ENCODE data around the gene HS1BP3. TPM values are rescaled to one million over a fixed set of nuclear protein-coding genes. Genes with fewer than 3 reads are reported as not detected.

The HS1BP3 gene
- total RNA-seq, 1 donor = 23.0 TPM

DNA sequence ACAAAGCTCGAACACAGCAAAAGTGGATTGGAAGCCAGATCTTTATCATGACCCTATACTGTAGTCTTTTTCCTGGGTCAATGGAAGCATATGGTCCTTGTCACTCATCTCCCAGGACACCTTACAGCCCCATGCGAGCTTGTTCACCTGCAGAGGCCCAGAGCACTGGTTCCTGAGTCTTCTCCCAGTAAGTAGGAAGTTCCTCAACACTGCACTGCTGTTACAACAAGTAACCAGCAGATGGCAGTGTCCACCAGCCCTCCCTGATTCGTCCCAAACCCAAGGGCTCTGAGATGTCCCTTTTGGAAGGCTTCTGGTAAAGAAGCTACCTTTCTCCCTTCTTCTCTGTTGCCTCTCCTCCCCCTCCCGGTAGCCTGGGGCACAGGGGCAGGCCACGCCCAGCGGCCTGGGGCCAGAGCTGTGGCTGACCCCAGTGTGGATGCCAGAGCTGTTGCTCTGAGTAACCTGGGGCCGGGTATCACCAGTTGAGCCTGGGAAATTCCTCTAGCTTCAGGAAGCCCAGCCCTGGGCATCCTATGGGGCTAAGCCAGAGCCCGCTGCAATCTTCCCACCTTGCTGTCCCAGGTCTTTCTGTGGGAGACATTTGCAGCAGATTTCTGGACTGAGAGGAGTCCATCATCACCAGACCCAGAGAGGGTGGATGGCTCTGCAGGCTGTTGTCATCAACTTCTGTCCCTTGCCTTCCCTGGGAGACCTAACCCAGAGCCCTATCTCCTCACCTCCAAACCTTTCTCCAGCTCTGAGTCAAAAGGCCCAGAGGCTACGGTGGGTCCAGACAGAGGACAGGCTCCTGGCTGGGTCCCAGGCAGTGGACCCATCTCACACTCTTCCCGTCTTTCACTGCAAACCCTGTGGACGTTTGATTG is 10.8 kb upstream of the HS1BP3 start:
- no peak overlapping the region for H3K4me3 ChIP-seq (ENCODE audit: low read depth, low read length)
- DNase-seq (ENCODE audit: low read depth) = peak; percentile 85
- TF ChIP-seq, protein P1, sequence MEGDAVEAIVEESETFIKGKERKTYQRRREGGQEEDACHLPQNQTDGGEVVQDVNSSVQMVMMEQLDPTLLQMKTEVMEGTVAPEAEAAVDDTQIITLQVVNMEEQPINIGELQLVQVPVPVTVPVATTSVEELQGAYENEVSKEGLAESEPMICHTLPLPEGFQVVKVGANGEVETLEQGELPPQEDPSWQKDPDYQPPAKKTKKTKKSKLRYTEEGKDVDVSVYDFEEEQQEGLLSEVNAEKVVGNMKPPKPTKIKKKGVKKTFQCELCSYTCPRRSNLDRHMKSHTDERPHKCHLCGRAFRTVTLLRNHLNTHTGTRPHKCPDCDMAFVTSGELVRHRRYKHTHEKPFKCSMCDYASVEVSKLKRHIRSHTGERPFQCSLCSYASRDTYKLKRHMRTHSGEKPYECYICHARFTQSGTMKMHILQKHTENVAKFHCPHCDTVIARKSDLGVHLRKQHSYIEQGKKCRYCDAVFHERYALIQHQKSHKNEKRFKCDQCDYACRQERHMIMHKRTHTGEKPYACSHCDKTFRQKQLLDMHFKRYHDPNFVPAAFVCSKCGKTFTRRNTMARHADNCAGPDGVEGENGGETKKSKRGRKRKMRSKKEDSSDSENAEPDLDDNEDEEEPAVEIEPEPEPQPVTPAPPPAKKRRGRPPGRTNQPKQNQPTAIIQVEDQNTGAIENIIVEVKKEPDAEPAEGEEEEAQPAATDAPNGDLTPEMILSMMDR (IDR thresholded peaks at IDR 0.05; ENCODE audit: insufficient read depth, low read length) = peak; percentile 99

DNA sequence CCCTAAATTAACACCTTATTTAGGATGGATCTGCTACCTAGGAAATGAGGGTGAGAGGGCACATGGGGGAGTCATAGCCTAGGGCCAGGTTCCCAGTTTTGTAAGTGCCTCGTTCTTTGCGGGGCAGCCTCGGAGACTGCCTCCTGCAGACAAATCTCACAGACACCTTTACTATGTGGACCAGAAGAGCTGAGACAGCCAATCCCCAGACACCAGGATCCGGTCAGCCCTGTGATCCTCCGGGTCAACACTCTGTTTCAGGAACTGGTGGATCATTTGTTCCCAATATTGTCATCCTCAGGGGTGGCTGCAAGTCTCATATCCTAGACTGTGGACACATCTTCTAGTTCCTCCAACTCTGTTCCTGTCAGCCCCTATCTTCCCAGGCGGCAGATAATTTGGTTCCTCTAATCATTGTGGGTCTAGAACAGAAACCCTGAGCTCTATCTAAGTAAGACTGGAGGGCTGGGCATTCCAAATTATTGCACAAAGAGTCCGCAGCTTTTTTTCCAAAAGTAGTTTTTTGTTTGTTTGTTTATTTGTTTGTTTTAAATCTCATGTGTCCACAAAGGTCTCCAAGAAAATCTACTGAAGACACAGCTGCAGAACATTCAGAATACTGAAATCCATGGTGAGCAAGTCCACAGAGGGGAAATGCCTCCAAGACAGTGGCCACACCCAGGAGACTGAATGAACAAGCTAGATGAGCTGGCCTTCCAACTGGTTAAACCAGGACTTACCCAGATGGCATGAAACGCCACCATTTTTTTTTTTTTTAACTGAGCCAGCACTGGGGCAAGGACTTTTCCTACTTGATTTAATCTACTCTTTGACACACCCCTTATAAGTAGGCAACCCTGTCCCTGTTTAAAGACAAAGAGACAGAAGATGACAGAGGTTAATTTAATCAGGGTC is 9.9 kb upstream of the HS1BP3 start:
- H3K4me3 ChIP-seq (ENCODE audit: low read depth, low read length) = no peak overlapping the region
- DNase-seq (ENCODE audit: low read depth) = peak; percentile 54
- TF ChIP-seq, protein P1 (IDR thresholded peaks at IDR 0.05; ENCODE audit: insufficient read depth, low read length) = no peak

DNA sequence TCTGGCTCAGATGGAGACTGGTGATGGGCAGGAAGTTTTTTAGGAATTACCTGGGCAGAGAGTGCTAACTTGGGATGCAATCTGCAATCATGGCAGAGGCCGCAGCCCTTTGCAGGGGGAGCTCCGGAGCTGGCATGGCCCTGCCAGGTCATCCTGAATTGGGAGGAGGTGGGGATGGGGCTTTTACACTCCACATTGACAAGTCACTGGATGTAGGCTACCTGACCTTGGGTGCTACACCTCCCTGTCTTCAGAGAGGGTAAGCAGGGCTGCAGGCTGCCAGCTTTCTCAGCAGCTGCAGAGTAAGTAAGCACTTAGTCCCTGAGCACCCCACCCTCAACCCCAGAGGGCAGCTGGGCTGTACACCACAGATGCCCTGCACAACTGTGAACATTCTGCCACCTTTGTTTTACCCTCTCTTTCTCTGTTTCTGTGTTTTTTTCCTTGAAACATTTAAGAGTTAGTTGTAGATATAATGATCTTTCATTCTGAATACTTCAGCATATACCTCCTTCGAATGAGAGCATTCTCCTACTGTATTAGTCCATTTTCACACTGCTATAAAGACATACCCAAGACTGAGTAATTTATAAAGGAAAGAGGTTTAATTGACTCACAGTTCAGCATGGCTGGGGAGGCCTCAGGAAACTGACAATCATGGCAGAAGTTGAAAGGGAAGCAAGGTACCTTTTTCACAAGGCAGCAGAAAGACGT is 6.8 kb upstream of the HS1BP3 start:
- H3K4me3 ChIP-seq (ENCODE audit: low read depth, low read length) = no peak overlapping the region
- TF ChIP-seq, protein P1 (IDR thresholded peaks at IDR 0.05; ENCODE audit: insufficient read depth, low read length) = no peak

DNA sequence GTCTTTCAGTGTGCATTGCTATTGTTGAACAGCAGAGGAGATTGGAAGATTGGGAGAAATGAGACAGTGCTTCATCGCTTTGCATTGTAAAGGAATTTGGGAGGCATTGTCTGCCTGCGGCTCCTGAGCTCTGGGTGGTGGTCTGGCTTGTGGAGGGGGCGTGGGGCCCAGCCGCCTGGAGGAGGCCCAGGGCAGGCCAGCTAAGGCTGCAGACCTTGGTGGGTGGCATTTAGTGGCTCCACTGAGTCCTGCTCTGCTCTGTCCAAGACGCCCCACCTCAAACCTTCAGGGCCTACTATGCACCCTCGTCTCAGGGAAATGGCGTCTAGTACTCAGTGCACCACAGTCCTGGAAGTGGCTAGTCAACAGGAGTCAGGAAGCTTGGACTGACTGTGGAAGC is 5.7 kb upstream of the HS1BP3 start:
- TF ChIP-seq, protein P1 (IDR thresholded peaks at IDR 0.05; ENCODE audit: insufficient read depth, low read length) = no peak
- H3K4me3 ChIP-seq (ENCODE audit: low read depth, low read length) = no peak overlapping the region
- no peak for DNase-seq (ENCODE audit: low read depth)

More for the DNA sequence above, 6.8 kb upstream of the HS1BP3 start:
- DNase-seq (ENCODE audit: low read depth) = no peak

DNA sequence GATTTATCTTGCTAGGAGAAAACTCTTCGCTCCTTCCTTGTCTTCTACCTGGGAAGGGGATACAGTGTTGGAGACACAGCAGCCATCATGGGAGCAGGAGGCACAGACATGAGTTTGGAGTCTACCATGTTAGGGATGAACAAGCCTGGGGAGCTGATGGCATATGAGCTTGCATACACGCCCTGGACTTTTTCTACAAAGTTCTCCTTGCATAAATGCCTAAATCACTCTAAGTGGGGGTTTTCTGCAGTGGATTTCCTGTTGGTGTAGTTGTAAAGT is 3.6 kb upstream of the HS1BP3 start:
- TF ChIP-seq, protein P1 (IDR thresholded peaks at IDR 0.05; ENCODE audit: insufficient read depth, low read length) = no peak
- H3K4me3 ChIP-seq (ENCODE audit: low read depth, low read length) = no peak overlapping the region
- DNase-seq (ENCODE audit: low read depth) = no peak

DNA sequence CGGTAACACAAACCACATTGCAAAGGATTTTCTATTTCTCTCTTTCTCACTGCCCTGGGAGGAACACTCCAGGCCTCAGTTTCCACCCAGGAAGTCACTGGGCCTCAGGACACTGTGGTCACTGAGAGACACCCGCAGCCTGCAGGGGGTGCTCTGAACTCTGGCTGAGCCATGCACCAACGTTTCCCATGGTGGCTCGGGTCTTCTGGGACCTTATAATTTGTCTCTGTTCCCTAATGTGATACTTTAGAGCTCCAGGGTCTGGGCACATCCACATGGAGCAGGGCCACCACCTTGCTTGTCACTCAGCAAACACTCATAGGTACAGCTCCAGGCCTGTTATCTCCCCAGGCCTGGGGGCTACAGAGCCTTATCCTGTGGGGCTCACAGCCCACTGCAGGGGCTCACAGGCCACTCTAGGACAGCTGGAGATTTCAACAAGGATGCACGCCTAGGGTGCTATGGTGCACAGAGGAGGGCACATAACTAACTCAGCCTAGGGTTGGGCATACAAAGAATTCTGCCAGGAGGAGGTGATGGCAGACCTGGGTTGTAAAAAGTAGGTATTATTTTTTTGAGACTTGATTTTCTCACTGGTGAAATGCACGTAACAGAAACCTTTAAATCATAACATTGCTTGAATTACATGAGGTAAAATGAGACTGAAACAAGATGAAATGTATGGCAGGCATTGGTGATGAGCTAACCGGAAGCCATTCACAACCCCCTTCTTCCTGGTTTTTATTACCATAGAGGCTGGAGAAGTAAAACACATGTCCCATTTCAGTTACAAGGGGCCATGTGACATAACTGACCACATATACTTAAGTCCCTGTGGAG is 3.0 kb upstream of the HS1BP3 start:
- DNase-seq (ENCODE audit: low read depth) = no peak
- no peak overlapping the region for H3K4me3 ChIP-seq (ENCODE audit: low read depth, low read length)
- TF ChIP-seq, protein P1 (IDR thresholded peaks at IDR 0.05; ENCODE audit: insufficient read depth, low read length) = no peak

All from fibroblast of the aortic adventitia (primary cell).